ENCODE results near the gene VAT1L.

- no peak for TF ChIP-seq YY1 (IDR thresholded peaks at IDR 0.05; ENCODE audit: insufficient read depth, insufficient read length)
- TF ChIP-seq ZNF274 (IDR thresholded peaks at IDR 0.05; ENCODE audit: low read depth, low read length) = no peak
- no peak for TF ChIP-seq SUZ12 (IDR thresholded peaks at IDR 0.05; ENCODE audit: extremely low read depth, insufficient read depth, insufficient read length)
These were observed 205.0 kb downstream of the VAT1L start for GRCh38 chr16:77993111-77993985.

Data from NT2/D1 (cell line).